A549 (cell line): ENCODE measurements around the gene ACD. TPM values are rescaled to one million over a fixed set of nuclear protein-coding genes. Genes with fewer than 3 reads are reported as not detected.

Experiments used
- ATAC-seq, 2 experiments: fragments of 200-7000 bp in 1 of 2; fragments of >200 bp in 1 of 2; cut with Nextera tagmentation in 1 of 2; cut with Tn5 transposase in 1 of 2; 3 replicates each; pipeline versions ENCODE4 v1.8.0 to v1.9.1; 2018 to 2020; ENCODE audit warnings: mild to moderate bottlenecking in 1 of 2, moderate library complexity in 1 of 2
- CTCF ChIA-PET: fragments of 300-600 bp; sonication (Branson Sonifier 250); formaldehyde crosslinking; extraction: SDS; loops from one replicate; lab custom pipeline; 2021; ENCODE audit warnings: antibody characterized with exemption, inconsistent platforms; lab: Yijun Ruan, JAX
- POLR2A ChIA-PET: fragments of 350-600 bp; formaldehyde crosslinking; extraction: SDS; loops from one replicate; lab custom pipeline; 2021; ENCODE audit warnings: antibody characterized with exemption, inconsistent platforms; lab: Yijun Ruan, JAX
- DNase-seq, 2 experiments: peaks; one replicate each; pipeline versions ENCODE4 v3.0.0 to v3.0.0-alpha.2; 2011 to 2016; ENCODE audit warnings: low read depth in 1 of 2, low spot score in 1 of 2
- FAIRE-seq: peaks from 2 replicates; lab custom pipeline; 2011; peaks lifted over from hg19 to GRCh38; lab: Jason Lieb, UNC
- H3K27ac ChIP-seq, 2 experiments: fragments of >200 bp; sonication (Bioruptor Twin); formaldehyde crosslinking; 3 replicates each; pipeline ENCODE4 v1.5.1; 2016 to 2017
- H3K4me1 ChIP-seq: fragments of >200 bp; sonication (Bioruptor Twin); formaldehyde crosslinking; 3 replicates; pipeline ENCODE4 v1.6.1; 2016
- H3K4me2 ChIP-seq: fragments of >200 bp; sonication (Bioruptor Twin); formaldehyde crosslinking; 3 replicates; pipeline ENCODE4 v1.6.1; 2016
- H3K4me3 ChIP-seq: fragments of >200 bp; sonication (Bioruptor Twin); formaldehyde crosslinking; 3 replicates; pipeline ENCODE4 v1.5.1; 2016
- H3K9me3 ChIP-seq: fragments of >200 bp; sonication (Bioruptor Twin); formaldehyde crosslinking; 3 replicates; pipeline ENCODE4 v1.6.1; 2016
- HOXA7 ChIP-seq: fragments of 250-450 bp; sonication (Bioruptor Pico); IDR thresholded peaks from 2 replicates; pipeline ENCODE4 v1.5.0; 2020; ENCODE audit warnings: mild to moderate bottlenecking, moderate library complexity
- WGBS: methylation state at CpG from one replicate; pipeline ENCODE4 v1.1.6; 2017; ENCODE audit errors: missing lambda C conversion rate; 5-methylcytosine and 5-hydroxymethylcytosine counted together
- polyA plus RNA-seq, 4 experiments: library from polyadenylated mRNA; depleted of rRNA in 3 of 4; stranded (reverse); fragments of >200 nt; fragmentation: RNase III in 1 of 4; extraction: RNeasy Plus Mini Kit Qiagen cat#74134 plus additional on column Dnase treatment in 1 of 4; gene quantifications; 2 replicates in 3 of 4; 3 replicates in 1 of 4; pipeline ENCODE4 v1.2.3, GENCODE V29; 2011 to 2017

The ACD gene
- polyA plus RNA-seq, 2 of the 4 experiments (the other 2 are of a cell fraction) = 19.4 to 26.4 TPM

DNA sequence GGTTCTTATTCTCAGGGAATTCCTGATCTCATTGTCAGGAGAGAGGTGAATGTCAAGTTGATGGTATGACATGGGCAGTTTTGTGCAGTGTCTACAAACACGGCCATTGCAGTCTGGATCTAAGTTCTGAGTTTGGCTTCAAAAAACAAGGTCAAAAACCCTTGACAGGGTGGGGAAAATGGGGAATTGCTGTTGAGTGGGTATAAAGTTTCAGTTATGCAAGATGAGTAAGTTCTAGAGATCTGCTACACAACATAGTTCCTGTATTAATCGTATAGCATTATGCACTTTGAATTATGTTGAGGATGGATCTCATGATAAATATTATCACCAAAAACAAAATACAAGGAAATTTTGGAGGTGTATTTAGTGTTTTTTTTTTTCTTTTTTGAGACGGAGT is 51.7 kb downstream of the ACD start:
- CTCF ChIA-PET = interaction anchor here (1.4 kb wide), 1 partner anchor 10 kb away, joined by 5 read pairs; no protein-coding TSS in a partner anchor
- no peak overlapping the region for H3K27ac ChIP-seq
- H3K4me1 ChIP-seq = no peaks in the 10 kb centered on the region
- H3K4me3 ChIP-seq = no peak overlapping the region
- POLR2A ChIA-PET = no interaction called here
- no peaks in the 10 kb centered on the region for H3K9me3 ChIP-seq
- ATAC-seq (no peak), FAIRE-seq (no peak), DNase-seq (no peak)
- no peak for TF ChIP-seq HOXA7 (CRISPR knock-in tag)
- WGBS = 89% methylated on average over 3 of the region's 3 CpGs
- H3K4me2 ChIP-seq = no peak overlapping the region

Other genes starting within 250 kb of the ACD start
- gene ZDHHC1, start 243.8 kb downstream of the ACD start, polyA plus RNA-seq (2011; rRNA removed) = 3.5 and 3.8 TPM in 2 replicates
- gene ZDHHC1, start 243.8 kb downstream of the ACD start, polyA plus RNA-seq (2017; fragmentation: RNase III; extraction: RNeasy Plus Mini Kit Qiagen cat#74134 plus additional on column Dnase treatment) = 5.0 to 7.2 TPM (median 5.9 TPM) in 3 replicates
- 0.53 and 0.75 TPM in 2 replicates for gene HSD11B2, start 229.1 kb downstream of the ACD start, polyA plus RNA-seq (2011; rRNA removed)
- gene HSD11B2, start 229.1 kb downstream of the ACD start, polyA plus RNA-seq (2017; fragmentation: RNase III; extraction: RNeasy Plus Mini Kit Qiagen cat#74134 plus additional on column Dnase treatment) = 0.93 to 1.6 TPM (median 1.2 TPM) in 3 replicates
- gene ATP6V0D1, start 179.1 kb downstream of the ACD start, polyA plus RNA-seq (2011; rRNA removed) = 45.6 and 45.7 TPM in 2 replicates
- 96.5 to 103 TPM (median 101 TPM) in 3 replicates for gene ATP6V0D1, start 179.1 kb downstream of the ACD start, polyA plus RNA-seq (2017; fragmentation: RNase III; extraction: RNeasy Plus Mini Kit Qiagen cat#74134 plus additional on column Dnase treatment)
- gene AGRP, start 176.7 kb downstream of the ACD start, polyA plus RNA-seq (2011; rRNA removed) = not detected in 2 replicates
- gene AGRP, start 176.7 kb downstream of the ACD start, polyA plus RNA-seq (2017; fragmentation: RNase III; extraction: RNeasy Plus Mini Kit Qiagen cat#74134 plus additional on column Dnase treatment) = not detected in 3 replicates
- gene RIPOR1, start 131.4 kb downstream of the ACD start, polyA plus RNA-seq (2011; rRNA removed) = 5.6 and 7.2 TPM in 2 replicates
- 22.5 to 24.7 TPM (median 23.0 TPM) in 3 replicates for gene RIPOR1, start 131.4 kb downstream of the ACD start, polyA plus RNA-seq (2017; fragmentation: RNase III; extraction: RNeasy Plus Mini Kit Qiagen cat#74134 plus additional on column Dnase treatment)
- 51.5 and 58.4 TPM in 2 replicates for gene CTCF, start 97.7 kb downstream of the ACD start, polyA plus RNA-seq (2011; rRNA removed)
- 38.6 to 42.5 TPM (median 40.8 TPM) in 3 replicates for gene CTCF, start 97.7 kb downstream of the ACD start, polyA plus RNA-seq (2017; fragmentation: RNase III; extraction: RNeasy Plus Mini Kit Qiagen cat#74134 plus additional on column Dnase treatment)
- 0.39 and 0.62 TPM in 2 replicates for gene CARMIL2, start 15.1 kb downstream of the ACD start, polyA plus RNA-seq (2011; rRNA removed)
- gene CARMIL2, start 15.1 kb downstream of the ACD start, polyA plus RNA-seq (2017; fragmentation: RNase III; extraction: RNeasy Plus Mini Kit Qiagen cat#74134 plus additional on column Dnase treatment) = 0.95 to 1.3 TPM (median 1.2 TPM) in 3 replicates
- gene PARD6A, start 700 bp upstream of the ACD start, polyA plus RNA-seq (2011; rRNA removed) = 1.7 and 1.8 TPM in 2 replicates
- 1.4 to 2.2 TPM (median 1.9 TPM) in 3 replicates for gene PARD6A, start 700 bp upstream of the ACD start, polyA plus RNA-seq (2017; fragmentation: RNase III; extraction: RNeasy Plus Mini Kit Qiagen cat#74134 plus additional on column Dnase treatment)
- gene ENKD1, start 6.5 kb upstream of the ACD start, polyA plus RNA-seq (2011; rRNA removed) = 4.0 and 4.3 TPM in 2 replicates
- 11.1 to 12.6 TPM (median 12.2 TPM) in 3 replicates for gene ENKD1, start 6.5 kb upstream of the ACD start, polyA plus RNA-seq (2017; fragmentation: RNase III; extraction: RNeasy Plus Mini Kit Qiagen cat#74134 plus additional on column Dnase treatment)
- gene C16orf86, start 6.6 kb upstream of the ACD start, polyA plus RNA-seq (2011; rRNA removed) = not detected in 2 replicates
- gene C16orf86, start 6.6 kb upstream of the ACD start, polyA plus RNA-seq (2017; fragmentation: RNase III; extraction: RNeasy Plus Mini Kit Qiagen cat#74134 plus additional on column Dnase treatment) = 0.05 to 0.21 TPM (median 0.06 TPM) in 3 replicates
- 10.3 and 11.0 TPM in 2 replicates for gene GFOD2, start 59.1 kb upstream of the ACD start, polyA plus RNA-seq (2011; rRNA removed)
- 16.1 to 17.8 TPM (median 16.4 TPM) in 3 replicates for gene GFOD2, start 59.1 kb upstream of the ACD start, polyA plus RNA-seq (2017; fragmentation: RNase III; extraction: RNeasy Plus Mini Kit Qiagen cat#74134 plus additional on column Dnase treatment)
- gene RANBP10, start 146.3 kb upstream of the ACD start, polyA plus RNA-seq (2011; rRNA removed) = 9.8 and 11.1 TPM in 2 replicates
- gene RANBP10, start 146.3 kb upstream of the ACD start, polyA plus RNA-seq (2017; fragmentation: RNase III; extraction: RNeasy Plus Mini Kit Qiagen cat#74134 plus additional on column Dnase treatment) = 6.9 to 7.5 TPM (median 7.5 TPM) in 3 replicates
- 0.68 and 0.78 TPM in 2 replicates for gene TSNAXIP1, start 146.6 kb upstream of the ACD start, polyA plus RNA-seq (2011; rRNA removed)
- gene TSNAXIP1, start 146.6 kb upstream of the ACD start, polyA plus RNA-seq (2017; fragmentation: RNase III; extraction: RNeasy Plus Mini Kit Qiagen cat#74134 plus additional on column Dnase treatment) = 0.97 to 1.2 TPM (median 1.1 TPM) in 3 replicates
- gene THAP11, start 182.1 kb upstream of the ACD start, polyA plus RNA-seq (2011; rRNA removed) = 33.2 and 44.0 TPM in 2 replicates
- gene THAP11, start 182.1 kb upstream of the ACD start, polyA plus RNA-seq (2017; fragmentation: RNase III; extraction: RNeasy Plus Mini Kit Qiagen cat#74134 plus additional on column Dnase treatment) = 27.2 to 30.9 TPM (median 30.0 TPM) in 3 replicates
- gene NUTF2, start 186.7 kb upstream of the ACD start, polyA plus RNA-seq (2011; rRNA removed) = 168 and 209 TPM in 2 replicates
- 270 to 301 TPM (median 287 TPM) in 3 replicates for gene NUTF2, start 186.7 kb upstream of the ACD start, polyA plus RNA-seq (2017; fragmentation: RNase III; extraction: RNeasy Plus Mini Kit Qiagen cat#74134 plus additional on column Dnase treatment)
- gene CENPT, start 187.4 kb upstream of the ACD start, polyA plus RNA-seq (2011; rRNA removed) = 18.2 and 19.1 TPM in 2 replicates
- gene CENPT, start 187.4 kb upstream of the ACD start, polyA plus RNA-seq (2017; fragmentation: RNase III; extraction: RNeasy Plus Mini Kit Qiagen cat#74134 plus additional on column Dnase treatment) = 35.9 to 40.3 TPM (median 36.9 TPM) in 3 replicates
- 21.0 and 35.3 TPM in 2 replicates for gene EDC4, start 212.8 kb upstream of the ACD start, polyA plus RNA-seq (2011; rRNA removed)
- gene EDC4, start 212.8 kb upstream of the ACD start, polyA plus RNA-seq (2017; fragmentation: RNase III; extraction: RNeasy Plus Mini Kit Qiagen cat#74134 plus additional on column Dnase treatment) = 54.9 to 60.4 TPM (median 58.1 TPM) in 3 replicates
- 0.22 and 0.34 TPM in 2 replicates for gene NRN1L, start 224.6 kb upstream of the ACD start, polyA plus RNA-seq (2011; rRNA removed)
- not detected in 3 replicates for gene NRN1L, start 224.6 kb upstream of the ACD start, polyA plus RNA-seq (2017; fragmentation: RNase III; extraction: RNeasy Plus Mini Kit Qiagen cat#74134 plus additional on column Dnase treatment)
- gene PSKH1, start 233.0 kb upstream of the ACD start, polyA plus RNA-seq (2011; rRNA removed) = 15.1 and 18.2 TPM in 2 replicates
- 14.6 to 15.8 TPM (median 15.7 TPM) in 3 replicates for gene PSKH1, start 233.0 kb upstream of the ACD start, polyA plus RNA-seq (2017; fragmentation: RNase III; extraction: RNeasy Plus Mini Kit Qiagen cat#74134 plus additional on column Dnase treatment)